ENCODE results near the gene LTA. TPM values are rescaled to one million over a fixed set of nuclear protein-coding genes. Genes with fewer than 3 reads are reported as not detected.

The LTA gene
- total and polyA plus RNA-seq, 7 donors = 0.05 to 0.10 TPM; not detected in 5

DNA sequence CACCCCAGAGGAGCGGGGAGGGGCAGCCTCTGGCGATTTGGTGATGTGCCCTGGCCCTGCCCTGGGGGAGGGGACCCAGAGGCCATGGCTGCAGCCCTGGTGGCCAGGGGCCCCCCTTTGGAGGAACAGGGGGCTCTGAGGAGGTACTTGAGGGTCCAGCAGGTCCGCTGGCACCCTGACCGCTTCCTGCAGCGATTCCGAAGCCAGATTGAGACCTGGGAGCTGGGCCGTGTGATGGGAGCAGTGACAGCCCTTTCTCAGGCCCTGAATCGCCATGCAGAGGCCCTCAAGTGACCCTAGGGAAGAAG is 13.8 kb upstream of the LTA start:
- H3K4me3 ChIP-seq = no peak overlapping the region
- DNase-seq = no peak
- no peak for ATAC-seq
- 75 to 86% (median 85%) methylated on average over 8 of the region's 8 CpGs for WGBS, 3 donors
- no peaks in the 10 kb centered on the region for H3K27me3 ChIP-seq (ENCODE audit: insufficient read depth in 3 of 3, low read length in 2 of 3)
- H3K9me3 ChIP-seq = no peaks in the 10 kb centered on the region
- H3K36me3 ChIP-seq (ENCODE audit: insufficient read depth in 1 of 2, low read depth in 1 of 2) = peaks cover 3 to 60% of the 10 kb centered on the region in 2 donors
- peak overlapping the region; percentile 41 for H3K27ac ChIP-seq
- TF ChIP-seq, protein P1, sequence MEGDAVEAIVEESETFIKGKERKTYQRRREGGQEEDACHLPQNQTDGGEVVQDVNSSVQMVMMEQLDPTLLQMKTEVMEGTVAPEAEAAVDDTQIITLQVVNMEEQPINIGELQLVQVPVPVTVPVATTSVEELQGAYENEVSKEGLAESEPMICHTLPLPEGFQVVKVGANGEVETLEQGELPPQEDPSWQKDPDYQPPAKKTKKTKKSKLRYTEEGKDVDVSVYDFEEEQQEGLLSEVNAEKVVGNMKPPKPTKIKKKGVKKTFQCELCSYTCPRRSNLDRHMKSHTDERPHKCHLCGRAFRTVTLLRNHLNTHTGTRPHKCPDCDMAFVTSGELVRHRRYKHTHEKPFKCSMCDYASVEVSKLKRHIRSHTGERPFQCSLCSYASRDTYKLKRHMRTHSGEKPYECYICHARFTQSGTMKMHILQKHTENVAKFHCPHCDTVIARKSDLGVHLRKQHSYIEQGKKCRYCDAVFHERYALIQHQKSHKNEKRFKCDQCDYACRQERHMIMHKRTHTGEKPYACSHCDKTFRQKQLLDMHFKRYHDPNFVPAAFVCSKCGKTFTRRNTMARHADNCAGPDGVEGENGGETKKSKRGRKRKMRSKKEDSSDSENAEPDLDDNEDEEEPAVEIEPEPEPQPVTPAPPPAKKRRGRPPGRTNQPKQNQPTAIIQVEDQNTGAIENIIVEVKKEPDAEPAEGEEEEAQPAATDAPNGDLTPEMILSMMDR (IDR thresholded peaks at IDR 0.05) = no peak
- H3K4me1 ChIP-seq = peaks cover 22% of the 10 kb centered on the region
- intact Hi-C loops (cut with DNase I) = no loop called here

DNA sequence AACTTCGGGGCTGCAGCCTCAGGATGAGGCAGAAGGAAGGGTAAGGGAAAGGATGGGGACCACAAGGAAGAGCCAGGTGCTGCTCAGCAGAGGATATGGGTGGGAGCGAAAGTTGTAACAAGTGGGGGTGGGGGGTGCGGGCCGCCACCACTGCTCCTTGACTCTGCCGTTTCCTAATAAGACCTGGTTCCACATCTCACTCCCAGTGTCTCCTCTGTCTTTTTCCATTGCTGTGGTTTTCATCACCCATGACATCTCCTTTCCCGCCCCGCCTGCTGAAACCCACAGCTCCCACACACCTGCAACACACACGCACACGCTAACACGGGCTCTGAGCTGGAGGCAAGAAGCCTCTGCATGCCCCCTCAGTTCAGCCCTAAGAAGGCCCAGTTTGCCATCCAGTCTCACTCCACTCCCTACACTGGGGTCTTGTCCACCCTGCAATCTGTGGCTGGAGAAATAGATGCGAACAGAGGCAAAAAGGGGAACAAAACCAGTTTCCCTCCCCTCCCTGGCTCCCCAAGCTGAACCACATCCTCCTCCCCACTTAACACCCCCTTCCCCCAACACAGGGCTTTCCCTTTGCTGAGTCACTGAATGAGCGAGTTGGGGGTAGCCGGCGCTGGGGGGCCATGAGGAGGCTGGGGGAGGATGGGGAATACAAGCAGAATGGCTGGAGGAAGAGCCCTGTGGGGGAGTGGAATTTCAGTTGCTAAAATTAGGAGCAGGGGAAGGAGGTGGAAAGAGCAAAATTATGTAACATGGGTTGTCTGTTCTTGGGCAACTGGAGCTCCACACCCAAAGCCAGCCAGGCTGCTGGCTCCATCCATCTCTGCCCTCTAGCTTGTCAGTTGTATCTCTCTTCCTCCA is 13.2 kb upstream of the LTA start:
- WGBS, 3 donors = 78 to 83% (median 79%) methylated on average over 14 of the region's 14 CpGs
- intact Hi-C loops (cut with DNase I) = no loop called here
- ATAC-seq = peak; percentile 32 to 50 (median 40)

DNA sequence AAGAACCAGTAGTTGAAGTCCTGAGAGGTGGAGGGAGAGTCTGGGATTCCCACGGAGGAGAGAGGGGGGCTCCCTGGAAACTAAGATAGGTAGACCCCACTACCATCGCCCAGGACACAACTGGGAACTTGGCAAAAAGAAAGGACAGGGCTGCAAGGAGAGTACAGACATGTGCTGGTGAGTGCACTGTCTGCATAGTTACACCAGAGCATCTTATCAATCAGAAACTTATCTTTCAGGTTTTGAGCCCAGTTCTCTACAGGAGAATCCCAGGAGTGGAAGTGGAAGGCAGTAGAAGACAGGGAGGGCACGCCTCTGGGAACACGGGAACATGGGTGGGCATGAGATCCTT is 12.5 kb upstream of the LTA start:
- Histone ChIP-seq H3K27ac (peak overlapping the region; percentile 58), H3K27me3 (ENCODE audit: insufficient read depth in 3 of 3, low read length in 2 of 3) (no peaks in the 10 kb centered on the region), H3K9me3 (no peaks in the 10 kb centered on the region), H3K4me1 (peaks cover 22% of the 10 kb centered on the region), H3K36me3 (ENCODE audit: insufficient read depth in 1 of 2, low read depth in 1 of 2) (peaks cover 3 to 47% of the 10 kb centered on the region in 2 donors), H3K4me3 (no peak overlapping the region)
- TF ChIP-seq, protein P1 (IDR thresholded peaks at IDR 0.05) = no peak
- peak in 1 of 4 donors; percentile 9 for ATAC-seq
- no peak for DNase-seq
- intact Hi-C loops (cut with DNase I) = no loop called here
- 61 to 64% (median 63%) methylated on average over 4 of the region's 4 CpGs for WGBS, 3 donors

More for the DNA sequence above, 13.2 kb upstream of the LTA start:
- peak in 1 of 2 donors; percentile 33 for DNase-seq
- Histone ChIP-seq H3K9me3 (no peaks in the 10 kb centered on the region), H3K27me3 (ENCODE audit: insufficient read depth in 3 of 3, low read length in 2 of 3) (no peaks in the 10 kb centered on the region), H3K4me3 (no peak overlapping the region), H3K27ac (peak overlapping the region; percentile 58), H3K4me1 (peaks cover 22% of the 10 kb centered on the region), H3K36me3 (ENCODE audit: insufficient read depth in 1 of 2, low read depth in 1 of 2) (peaks cover 3 to 54% of the 10 kb centered on the region in 2 donors)
- TF ChIP-seq, protein P1 (IDR thresholded peaks at IDR 0.05) = no peak

DNA sequence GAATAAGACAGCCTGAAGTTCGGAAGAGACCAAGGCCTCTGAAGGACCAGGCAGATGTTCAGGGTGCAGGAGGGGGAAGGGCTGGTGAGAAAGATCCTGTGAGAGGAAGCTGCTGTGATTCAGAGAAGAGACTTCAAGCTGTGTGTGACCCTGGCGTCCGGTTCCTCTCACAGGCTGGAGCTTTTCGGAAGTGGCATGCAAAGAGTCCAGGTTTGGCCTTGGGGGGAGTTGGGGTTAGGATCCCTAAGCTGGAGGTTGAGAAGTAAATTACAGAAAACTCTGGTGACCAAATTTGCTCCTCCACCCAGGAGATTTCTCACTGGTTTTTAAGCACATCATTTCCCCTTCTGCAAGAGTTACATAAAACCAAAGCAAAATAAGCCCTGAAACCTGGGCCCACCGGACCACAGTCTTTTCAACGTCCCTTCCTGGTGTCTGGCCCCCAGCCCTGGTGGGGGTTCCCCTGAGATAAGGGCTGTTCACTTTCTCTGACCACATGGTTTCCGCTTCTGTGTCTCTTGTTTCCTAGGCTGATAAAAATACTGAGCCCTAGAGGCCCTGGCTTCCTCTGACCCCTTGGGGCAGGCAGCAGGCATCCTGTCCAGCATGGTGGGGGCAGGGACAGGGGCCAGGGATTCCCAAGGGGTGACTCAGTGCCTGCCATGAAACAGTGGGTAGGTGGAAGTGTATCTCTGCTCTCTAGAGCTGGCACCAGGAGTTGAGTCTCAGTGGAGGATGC is 12.0 kb upstream of the LTA start:
- no peaks in the 10 kb centered on the region for H3K9me3 ChIP-seq
- H3K27me3 ChIP-seq (ENCODE audit: insufficient read depth in 3 of 3, low read length in 2 of 3) = no peaks in the 10 kb centered on the region
- H3K27ac ChIP-seq = peak overlapping the region; percentile 58
- TF ChIP-seq, protein P1 (IDR thresholded peaks at IDR 0.05) = no peak
- intact Hi-C loops (cut with DNase I) = no loop called here
- WGBS, 3 donors = 48 to 65% (median 62%) methylated on average over 7 of the region's 7 CpGs
- DNase-seq (peak; percentile 62 to 75), ATAC-seq (peak; percentile 76 to 84 (median 78))
- H3K36me3 ChIP-seq (ENCODE audit: insufficient read depth in 1 of 2, low read depth in 1 of 2) = peaks cover 3 to 44% of the 10 kb centered on the region in 2 donors
- peak overlapping the region; percentile 13 for H3K4me3 ChIP-seq
- peaks cover 22% of the 10 kb centered on the region for H3K4me1 ChIP-seq

All from psoas muscle (tissue), 8 donors.